Measurements from ENCODE around the gene PCBP2.
"Not testable (repeated sequence)": the region's sequence is repeated elsewhere in the genome, so short reads cannot be mapped to it uniquely, and the experiment has no call there.

Gene PCBP2

GRCh38 chr12:53474077-53474476, 22.2 kb downstream of the PCBP2 start:
- no peak for DNase-seq

GRCh38 chr12:53474819-53475218, 22.9 kb downstream of the PCBP2 start:
- no peak for DNase-seq

GRCh38 chr12:53476769-53477209, 24.9 kb downstream of the PCBP2 start:
- DNase-seq: no peak

GRCh38 chr12:53478865-53479264, 27.0 kb downstream of the PCBP2 start:
- DNase-seq: no peak

- DNase-seq: no peak
Observed at GRCh38 chr12:53479331-53479730, 27.4 kb downstream of the PCBP2 start.

- DNase-seq: no peak
Observed at GRCh38 chr12:53480491-53481442, 28.9 kb downstream of the PCBP2 start.

- DNase-seq: not testable (repeated sequence)
Observed at GRCh38 chr12:53481458-53481857, 29.6 kb downstream of the PCBP2 start.

GRCh38 chr12:53481939-53482586, 30.2 kb downstream of the PCBP2 start:
- DNase-seq: no peak

GRCh38 chr12:53482626-53483168, 30.8 kb downstream of the PCBP2 start:
- no peak for DNase-seq

- no peak for DNase-seq
Observed at GRCh38 chr12:53483225-53483978, 31.5 kb downstream of the PCBP2 start.

- DNase-seq: no peak
Observed at GRCh38 chr12:53483979-53484377, 32.1 kb downstream of the PCBP2 start.

- DNase-seq: no peak
Observed at GRCh38 chr12:53484686-53485575, 33.0 kb downstream of the PCBP2 start.

GRCh38 chr12:53485955-53486735, 34.2 kb downstream of the PCBP2 start:
- no peak for DNase-seq

- DNase-seq: no peak
Observed at GRCh38 chr12:53486736-53487487, 35.0 kb downstream of the PCBP2 start.

GRCh38 chr12:53489242-53489864, 37.5 kb downstream of the PCBP2 start:
- no peak for DNase-seq

- no peak for DNase-seq
Observed at GRCh38 chr12:53492188-53492587, 40.3 kb downstream of the PCBP2 start.

- peak; percentile 79 for DNase-seq
Observed at GRCh38 chr12:53492830-53493609, 41.1 kb downstream of the PCBP2 start.

- DNase-seq: no peak
Observed at GRCh38 chr12:53493610-53494391, 41.9 kb downstream of the PCBP2 start.

Measured in NCI-H2107 (cell line).